OCI-LY3 (cell line): ENCODE results near the gene EMC6.

Source experiments
- EZH2phosphoT487 ChIP-seq: fragments of 200-600 bp; shearing (Covaris generic); IDR thresholded peaks from 2 replicates; pipeline ENCODE4 v1.6.1; 2018; ENCODE audit warnings: antibody characterized with exemption, mixed run types, low read depth
- TF ChIP-seq, protein P1 (sequence below): fragments of 200-600, 300-600 bp; sonication (generic); IDR thresholded peaks from 2 replicates; pipeline ENCODE4 v1.5.1; 2014; ENCODE audit warnings: antibody characterized with exemption, low read length, low read depth

GRCh38 chr17:3693141-3693540, 24.5 kb downstream of the EMC6 start:
- TF ChIP-seq, protein P1, sequence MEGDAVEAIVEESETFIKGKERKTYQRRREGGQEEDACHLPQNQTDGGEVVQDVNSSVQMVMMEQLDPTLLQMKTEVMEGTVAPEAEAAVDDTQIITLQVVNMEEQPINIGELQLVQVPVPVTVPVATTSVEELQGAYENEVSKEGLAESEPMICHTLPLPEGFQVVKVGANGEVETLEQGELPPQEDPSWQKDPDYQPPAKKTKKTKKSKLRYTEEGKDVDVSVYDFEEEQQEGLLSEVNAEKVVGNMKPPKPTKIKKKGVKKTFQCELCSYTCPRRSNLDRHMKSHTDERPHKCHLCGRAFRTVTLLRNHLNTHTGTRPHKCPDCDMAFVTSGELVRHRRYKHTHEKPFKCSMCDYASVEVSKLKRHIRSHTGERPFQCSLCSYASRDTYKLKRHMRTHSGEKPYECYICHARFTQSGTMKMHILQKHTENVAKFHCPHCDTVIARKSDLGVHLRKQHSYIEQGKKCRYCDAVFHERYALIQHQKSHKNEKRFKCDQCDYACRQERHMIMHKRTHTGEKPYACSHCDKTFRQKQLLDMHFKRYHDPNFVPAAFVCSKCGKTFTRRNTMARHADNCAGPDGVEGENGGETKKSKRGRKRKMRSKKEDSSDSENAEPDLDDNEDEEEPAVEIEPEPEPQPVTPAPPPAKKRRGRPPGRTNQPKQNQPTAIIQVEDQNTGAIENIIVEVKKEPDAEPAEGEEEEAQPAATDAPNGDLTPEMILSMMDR, result no peak
- no peak for TF ChIP-seq EZH2phosphoT487
